ENCODE measurements around the gene LRP1-AS.

LRP1-AS gene

DNA sequence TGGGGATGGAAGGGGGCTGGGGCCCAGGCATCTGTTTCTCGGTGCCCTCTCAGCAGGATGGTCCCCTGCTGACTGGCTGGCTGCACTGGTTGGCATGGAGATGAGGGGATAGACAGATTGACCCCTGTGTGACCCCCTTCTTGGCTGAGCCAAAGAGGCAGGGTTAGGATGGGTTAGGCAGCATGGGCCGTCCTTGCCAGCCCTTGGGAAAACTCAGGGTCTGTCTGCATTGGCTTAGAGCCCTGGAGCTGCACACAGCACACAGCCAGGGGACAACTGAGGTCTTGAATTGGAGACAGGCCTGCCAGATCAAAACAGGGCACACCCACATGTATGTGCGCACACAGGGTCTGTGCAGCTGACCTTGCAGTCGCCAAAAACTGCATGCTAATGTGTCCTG, 11.2 kb upstream of the LRP1-AS start:
- DNase-seq, result no peak

DNA sequence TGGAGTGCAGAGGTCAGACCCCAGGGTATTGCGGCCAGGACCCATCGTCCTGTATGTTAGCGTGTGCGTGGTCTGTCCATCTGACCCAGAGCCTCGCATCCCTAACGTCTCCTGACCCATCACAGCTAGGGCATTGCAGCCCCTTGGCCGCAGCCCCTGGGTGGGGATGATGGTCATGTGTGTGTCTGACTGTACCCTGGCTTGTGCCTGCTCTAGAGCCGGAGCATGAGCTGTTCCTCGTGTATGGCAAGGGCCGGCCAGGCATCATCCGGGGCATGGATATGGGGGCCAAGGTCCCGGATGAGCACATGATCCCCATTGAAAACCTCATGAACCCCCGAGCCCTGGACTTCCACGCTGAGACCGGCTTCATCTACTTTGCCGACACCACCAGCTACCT, 10.8 kb upstream of the LRP1-AS start:
- DNase-seq, result no peak

DNA sequence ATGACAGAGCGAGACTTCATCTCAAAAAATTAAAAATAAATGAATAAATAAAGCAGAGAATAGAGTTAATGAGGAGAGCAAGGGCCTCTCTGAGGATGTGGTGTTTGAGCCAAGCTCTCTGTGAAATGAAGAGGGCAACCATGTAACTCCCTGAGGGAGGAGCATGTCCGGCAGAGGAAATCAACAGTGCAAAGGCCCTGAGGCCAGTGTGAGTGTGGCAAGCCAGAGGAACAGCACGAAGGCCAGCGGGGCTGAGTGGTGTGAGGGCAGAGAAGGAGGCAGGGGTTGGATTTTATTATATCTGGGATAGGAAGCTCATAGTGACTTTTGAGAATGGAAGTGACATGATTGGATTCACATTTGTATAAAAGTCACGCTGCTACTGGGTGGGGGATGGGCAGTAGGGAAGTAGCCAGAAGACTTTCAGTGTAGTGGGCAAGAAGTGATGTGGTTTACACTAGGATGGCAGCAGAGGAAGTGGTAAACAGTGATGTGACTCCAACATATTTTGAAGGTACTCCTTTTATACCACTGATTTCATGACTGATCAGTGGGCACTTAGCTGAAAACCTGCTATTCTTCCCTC, 10.3 kb upstream of the LRP1-AS start:
- no peak for DNase-seq

DNA sequence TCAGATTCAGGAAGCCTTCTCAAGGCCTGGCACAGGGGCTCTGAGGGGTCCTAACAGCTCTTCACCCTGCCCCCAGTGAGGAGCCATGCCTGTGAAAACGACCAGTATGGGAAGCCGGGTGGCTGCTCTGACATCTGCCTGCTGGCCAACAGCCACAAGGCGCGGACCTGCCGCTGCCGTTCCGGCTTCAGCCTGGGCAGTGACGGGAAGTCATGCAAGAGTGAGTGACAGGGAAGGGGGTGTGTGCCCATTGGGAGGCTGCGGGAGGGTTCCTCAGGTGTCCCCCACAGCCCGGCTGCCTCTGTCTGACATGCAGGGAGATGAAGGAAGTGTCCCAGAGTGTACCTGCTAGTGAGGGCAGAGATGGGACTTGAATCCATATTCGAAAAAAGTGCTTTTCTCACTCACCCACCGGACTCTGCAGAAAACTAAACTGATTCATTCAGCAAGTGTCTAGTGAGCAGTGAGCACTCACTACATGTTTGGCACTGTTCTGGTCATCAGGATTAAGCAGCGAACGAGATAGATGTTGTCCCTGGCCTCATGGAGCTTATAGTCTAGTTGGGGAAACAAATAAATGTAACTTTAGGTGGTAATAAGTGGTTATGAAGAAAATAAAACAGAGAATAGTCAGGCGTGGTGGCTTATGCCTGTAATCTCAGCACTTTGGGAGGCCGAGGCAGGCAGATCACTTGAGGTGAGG, 9.4 kb upstream of the LRP1-AS start:
- no peak for DNase-seq

DNA sequence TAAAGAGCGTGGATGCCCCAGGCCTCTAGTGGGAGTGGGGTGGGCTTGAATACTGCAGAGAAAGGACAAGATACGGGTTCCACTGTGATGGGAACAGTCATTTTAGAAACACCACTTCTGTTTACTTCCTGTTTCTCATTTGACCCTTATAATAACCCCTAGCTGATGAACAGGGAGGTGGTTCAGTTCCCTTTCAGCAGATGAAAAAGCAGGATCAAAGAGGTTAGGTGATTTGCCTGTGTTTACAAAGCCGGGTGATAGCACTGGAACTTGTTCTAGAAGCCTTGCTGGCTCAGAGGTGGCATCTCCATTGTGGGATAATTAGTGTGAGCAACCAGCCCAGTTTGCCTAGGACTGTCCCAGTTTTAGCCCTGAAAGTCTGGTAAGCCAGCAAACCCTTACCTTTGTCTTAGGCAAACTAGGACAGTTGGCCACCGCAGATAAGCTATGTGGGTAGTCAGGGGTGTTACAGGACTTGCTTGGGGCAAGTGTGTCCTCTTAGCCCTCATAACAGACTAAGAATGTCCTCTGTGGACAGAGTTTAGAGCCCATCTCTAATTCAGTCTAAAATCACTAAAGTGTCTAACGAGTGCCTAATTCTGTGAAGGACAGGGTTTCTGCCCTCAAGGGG, 7.5 kb upstream of the LRP1-AS start:
- DNase-seq, result no peak

DNA sequence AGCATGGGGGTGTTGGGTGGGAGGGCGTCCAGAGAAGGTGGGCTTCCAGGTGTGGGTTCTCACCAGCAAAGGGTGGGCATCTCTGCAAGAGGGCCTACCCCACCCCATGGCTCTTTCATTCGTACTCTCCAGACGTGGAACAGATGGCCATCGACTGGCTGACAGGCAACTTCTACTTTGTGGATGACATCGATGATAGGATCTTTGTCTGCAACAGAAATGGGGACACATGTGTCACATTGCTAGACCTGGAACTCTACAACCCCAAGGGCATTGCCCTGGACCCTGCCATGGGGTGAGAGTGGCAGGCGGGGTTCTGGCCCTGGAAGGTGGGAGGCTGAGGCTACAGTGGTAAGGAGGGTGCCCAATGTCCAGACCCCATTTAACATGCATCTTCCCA, 6.7 kb upstream of the LRP1-AS start:
- DNase-seq, result no peak

DNA sequence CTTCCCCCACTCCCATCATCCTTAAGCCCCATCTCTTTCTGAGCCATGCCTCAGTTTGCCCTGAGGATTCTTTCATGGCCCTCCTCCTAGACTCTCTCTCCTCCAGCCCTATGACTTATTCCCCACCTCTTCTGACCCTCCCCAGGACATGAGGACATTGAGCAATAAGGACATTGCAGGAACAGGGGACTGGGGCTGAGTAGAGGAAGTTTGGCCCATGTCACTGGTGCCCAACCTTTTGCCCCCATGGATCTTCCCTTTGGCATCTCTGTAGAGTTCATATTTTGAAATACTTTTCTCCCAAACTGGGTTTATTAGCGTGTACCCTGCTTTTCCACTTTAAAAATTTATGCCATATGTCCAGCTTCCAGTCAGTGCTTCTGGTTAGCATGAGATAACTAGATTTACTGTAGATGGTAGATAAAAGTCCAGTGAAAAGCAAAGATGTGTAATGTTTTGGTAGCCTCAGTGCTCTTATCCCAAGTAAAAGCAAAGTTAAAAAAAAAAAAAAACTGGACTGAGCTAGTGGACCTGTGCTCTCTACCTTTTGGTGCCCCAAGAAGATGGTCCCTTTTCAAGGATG, 6.1 kb upstream of the LRP1-AS start:
- DNase-seq, result no peak

DNA sequence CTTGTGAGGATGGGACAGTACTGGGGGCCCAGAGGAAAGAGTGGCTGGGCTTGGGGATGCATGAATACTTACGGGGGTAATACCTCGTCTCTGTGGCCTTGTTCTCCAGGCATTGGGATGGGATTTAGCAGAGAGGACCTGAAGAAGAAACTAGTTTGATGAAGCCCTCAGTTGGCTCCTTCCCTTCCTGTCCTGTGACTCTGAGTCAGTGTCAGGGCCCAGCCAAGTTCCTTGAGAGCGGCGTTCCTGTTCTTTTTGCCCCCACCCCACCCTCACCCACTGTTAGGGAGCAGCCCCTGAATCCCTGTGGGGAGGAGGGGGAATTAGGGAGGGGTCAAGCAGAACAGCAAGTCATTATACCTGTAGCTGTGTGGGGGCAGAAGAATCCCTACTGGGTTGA, 5.2 kb upstream of the LRP1-AS start:
- no peak for DNase-seq

DNA sequence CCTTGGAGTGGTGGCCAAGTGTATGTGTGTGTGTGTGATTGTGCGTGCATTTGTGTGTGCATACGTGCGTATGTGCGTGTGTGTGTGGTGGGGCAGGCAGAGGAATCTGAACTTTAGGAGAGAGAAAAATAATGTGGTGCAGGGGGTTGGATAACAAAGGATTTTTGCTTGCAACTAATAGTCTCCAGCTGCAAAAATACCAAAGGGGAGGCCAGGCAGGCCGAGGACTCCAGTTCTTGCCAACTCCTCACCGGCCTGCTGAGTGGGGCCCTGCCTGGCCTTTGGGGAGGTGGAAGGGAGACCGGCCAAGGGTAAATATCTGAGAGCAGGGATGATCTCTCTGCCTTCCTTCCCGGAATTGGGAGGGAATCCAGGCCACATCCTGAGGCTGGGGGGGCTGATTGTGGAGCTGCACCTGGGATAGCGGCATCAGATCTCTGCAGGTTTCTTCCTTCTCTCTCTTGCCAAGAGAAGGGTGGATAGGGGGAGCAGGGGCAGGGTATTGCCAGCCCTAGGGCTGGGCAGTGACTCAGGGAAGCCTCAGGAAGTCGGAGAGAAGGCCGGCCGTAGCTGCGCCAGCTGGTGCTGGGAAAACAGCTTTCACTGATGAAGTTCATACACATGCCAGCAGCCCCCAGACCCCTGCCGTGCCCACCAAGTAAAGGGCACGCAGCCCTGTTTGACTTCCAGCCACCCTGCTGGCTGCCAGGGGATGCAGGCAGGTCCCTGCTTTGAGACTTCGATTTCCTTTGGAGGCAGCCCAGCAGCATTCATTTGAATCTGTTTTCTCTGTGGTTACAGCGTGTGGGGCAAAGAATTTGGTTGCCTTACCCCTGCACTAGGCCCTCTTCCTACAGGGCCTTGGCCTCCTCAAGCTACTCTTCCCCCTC, 4.6 kb upstream of the LRP1-AS start:
- DNase-seq, result peak; percentile 38 to 78

DNA sequence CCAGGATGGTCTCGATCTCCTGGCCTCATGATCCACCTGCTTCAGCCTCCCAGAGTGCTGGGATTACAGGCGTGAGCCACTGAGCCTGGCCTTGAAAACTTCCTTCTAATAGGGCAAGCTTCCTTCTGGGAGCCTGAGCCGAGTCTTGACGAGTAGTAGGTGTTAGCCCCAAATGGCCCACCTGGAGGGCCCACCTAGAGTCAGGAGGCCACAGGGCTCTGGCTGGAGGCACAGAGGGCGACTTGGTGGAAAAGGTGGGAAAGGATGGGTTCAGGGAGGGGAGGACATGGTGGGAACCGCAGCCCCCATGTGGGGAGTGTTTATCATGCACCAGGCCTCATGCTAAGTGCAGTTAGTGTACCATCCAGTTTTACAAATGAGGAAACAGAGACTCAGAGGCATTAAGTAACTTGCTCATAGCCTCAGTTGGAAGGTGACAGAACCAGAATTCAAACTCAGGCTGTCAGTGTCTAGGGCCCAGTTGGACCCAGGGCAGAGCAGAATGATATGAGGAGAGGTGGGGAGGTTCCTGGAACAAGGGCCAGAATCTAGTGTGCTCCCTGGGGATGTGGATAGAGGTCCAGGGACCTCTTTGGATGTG, 3.1 kb upstream of the LRP1-AS start:
- DNase-seq, result no peak

DNA sequence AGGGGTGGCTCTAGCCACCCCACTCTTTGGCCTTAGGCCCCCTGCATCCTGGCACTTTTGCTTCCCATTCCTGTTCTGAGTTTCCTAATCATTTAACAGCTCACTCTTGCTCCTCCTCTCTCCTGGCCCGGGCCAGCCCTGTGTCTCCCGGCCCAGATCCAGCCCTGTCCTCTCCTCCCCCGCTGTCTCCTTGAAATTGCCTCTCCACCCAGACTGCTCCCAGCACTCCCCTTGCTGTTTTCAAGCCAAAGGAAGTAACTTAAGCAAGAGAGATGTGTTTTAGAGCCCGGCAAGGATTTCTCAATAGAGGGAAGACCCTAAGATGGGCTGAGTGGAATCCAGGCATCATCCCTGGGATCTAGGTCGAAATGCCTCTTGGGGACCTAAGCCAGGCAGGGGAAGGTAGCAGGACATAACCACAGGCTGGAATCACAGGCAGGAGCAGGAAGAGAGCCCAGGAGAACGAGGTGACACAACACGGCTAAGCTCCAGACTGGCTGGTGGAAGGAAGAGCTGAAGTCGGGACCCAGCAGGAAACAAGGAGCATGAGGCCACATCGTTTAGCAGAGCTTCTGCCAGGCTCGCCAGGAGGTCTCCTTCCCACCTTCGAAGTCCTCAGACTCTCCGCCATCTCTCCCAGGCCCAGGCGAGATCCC, 2.0 kb upstream of the LRP1-AS start:
- no peak for DNase-seq

DNA sequence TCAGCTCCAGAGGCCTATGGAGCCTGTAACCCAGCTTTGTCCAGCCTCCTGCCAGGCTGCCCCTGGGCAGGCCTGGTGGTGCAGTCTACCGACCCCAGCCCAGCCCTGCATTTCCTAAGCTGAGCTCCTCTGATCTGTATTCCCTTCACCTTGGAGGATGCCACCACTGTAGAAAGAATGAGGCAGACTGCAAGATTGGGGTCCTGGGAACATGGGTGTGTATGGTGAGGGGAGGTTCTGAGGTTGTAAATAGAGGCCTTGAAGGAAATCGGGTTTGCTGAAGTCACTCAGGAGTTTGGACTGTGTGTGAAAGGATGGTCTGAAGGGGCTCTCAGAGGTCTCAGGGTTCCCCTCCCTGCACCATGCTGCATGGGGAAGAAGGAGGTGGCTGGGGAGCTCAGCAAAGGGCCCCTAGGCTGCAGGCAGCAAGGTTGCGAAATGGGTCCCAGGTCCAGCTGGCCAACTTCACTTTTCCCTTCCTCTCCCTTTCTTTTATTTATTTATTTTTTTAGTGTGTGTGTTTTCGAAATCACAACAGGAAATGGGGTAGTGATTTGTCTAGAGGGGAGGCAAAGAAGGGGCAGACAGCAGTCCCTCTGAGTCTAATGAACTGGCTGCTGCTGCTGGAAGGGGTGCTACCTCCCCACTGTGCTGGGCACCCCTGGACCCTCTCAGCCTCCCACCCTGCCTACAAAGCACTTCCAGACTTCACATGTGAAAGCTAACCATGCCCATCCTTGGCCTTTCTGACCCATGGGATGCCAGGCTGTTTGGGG, 1.2 kb upstream of the LRP1-AS start:
- DNase-seq, result no peak

DNA sequence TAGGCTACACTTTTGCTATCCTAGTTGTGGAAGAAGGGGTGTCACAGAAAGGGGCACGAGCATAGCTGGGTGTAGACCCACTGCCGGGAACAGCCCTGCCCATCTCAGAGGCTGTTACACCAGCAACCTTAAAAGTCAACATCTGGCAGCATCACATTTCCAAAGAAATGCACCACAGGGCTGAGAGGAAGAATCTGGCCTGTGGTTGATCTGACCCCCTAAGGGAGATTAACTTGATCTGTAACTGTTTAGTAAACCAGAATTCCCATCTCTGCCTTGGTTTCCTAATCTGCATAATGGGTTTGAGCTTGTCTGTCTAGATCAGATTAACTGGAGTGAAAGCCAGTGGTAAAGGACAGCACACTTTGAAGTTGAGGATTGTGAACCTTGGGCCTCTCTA, 1.3 kb downstream of the LRP1-AS start:
- DNase-seq, result no peak

DNA sequence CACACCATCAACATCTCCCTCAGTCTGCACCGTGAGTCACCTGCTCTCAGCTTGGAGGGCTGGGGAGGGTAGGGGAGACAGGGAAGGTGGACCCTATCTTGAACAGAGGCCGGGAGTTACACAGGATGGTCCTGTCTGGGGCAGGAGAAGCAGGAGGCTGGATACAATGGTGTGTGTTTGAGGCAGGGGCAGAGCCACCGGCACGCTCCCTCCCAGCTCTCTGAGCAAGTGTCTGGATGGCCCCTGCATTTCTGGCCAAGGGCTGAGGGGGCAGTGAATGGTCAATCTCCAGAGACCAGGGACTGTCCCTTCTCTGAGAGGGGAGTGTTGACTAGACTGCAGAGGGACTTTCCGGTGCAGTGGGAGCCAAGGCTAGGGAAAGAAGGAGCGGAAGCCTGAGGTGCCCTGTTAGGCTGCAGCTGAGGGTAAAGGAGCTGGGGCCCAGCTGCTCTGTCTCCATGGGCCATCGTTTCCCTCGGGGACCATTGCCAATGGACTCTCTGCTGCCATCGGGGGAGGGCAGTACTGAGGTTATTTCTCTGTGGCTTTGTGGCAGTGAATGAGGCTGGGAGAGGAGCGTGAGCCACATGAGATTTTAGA, 1.9 kb downstream of the LRP1-AS start:
- DNase-seq, result no peak

DNA sequence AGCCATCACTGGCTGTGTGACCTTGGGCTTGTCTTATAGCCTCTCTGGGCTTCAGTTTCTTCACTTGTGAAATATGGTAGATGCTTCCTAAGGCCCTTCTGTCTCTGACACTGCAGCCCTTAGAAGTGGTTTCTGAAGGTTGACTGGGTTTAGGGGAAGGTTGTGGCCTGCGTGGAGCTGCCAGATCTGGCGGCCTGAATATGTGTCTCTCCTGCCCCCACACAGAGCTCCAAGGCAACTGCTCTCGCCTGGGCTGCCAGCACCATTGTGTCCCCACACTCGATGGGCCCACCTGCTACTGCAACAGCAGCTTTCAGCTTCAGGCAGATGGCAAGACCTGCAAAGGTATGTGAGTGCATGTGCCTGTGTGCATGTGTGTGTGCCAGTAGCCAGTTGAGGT, 4.0 kb downstream of the LRP1-AS start:
- no peak for DNase-seq

DNA sequence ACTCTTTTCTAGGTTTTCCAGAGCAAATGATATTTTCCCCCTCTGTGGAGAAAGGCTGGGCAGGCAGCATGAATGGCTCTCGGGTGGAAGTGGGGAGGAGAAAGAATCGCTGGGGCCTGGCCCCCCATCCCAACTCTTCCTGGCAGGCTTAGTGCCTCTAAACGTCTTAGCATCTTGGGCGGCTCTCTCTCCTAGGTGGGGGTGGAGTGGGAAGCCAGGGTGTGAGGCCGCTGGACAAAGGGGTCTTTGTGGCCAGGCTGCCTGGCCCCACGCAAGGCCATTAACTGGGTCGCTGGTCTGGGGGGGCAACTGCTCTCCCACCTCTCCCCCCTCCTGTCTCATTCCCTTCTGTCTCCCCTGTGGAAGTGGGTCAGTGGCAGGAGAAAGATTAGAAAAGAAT, 4.7 kb downstream of the LRP1-AS start:
- no peak for DNase-seq

DNA sequence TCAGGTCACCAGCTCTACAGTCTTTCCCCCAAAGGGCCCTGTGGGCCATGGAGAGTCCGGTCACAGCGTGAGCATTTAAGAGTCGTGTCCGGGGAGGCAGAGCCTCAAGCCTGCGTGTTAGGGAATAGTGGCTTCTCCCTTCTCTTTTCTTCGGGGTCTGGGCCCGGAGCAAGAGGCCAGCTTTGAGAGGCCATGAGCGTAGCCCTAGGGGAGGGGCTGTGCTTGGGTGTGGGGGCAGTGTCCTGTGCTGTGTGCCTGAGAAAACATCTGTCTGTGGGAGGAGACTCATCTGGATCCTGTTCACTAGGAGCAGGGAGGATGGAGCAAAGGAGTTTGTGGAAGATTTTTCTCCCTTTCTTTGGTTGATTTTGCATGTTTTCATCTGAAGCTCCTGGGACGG, 5.3 kb downstream of the LRP1-AS start:
- DNase-seq, result no peak

DNA sequence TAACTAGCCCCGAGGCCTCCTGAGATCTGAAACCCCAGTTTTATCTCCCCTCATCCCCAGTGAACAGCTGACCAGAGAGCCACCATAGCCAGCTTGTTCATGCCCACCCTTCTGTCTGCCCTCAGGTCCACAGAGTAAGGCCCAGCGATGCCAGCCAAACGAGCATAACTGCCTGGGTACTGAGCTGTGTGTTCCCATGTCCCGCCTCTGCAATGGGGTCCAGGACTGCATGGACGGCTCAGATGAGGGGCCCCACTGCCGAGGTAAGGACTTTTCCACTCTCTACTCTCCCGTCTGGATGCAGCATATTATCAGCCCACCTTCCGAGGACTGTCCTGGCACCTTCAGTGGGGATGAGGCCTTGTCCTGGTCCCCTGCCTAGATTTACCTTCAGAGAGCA, 6.2 kb downstream of the LRP1-AS start:
- no peak for DNase-seq

DNA sequence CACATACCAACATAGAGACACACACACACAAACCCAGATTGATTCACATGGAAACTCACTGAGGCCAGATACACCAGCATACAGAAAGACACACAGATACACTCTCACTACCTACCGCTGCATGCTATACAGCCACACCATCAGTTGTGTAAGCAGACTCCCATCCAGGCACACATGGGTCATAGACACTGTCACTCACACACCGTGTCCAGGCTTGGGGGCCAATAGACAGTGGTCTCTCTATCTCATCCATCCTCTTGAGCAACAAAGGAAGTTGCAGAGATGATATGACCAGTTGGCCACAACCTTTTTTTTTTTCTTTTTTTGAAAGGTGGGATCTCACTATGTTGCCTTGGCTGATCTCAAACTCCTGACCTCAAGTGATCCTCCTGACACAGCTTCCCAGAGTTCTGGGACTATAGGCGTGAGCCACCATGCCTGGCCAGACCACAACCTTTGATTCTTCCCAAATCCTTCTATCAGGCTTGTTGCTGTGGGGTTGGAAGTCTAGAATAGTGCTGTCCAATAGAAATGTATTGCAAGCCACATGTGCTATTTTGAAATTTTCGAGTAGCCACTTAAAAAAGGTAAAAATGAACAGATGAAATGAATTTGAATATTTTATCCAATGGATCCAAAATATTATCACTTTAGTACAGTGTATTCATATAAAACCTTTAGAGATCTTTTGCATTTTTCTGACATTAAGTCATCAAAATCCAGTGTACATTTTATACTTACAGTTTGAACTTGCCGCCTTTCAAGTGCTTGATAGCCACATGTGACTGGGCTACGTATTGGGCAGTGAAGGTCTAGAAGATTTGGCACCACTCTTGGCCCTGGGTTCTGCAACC, 7.4 kb downstream of the LRP1-AS start:
- no peak for DNase-seq
